NCI-H2081 treated with DMSO at 0.1 percent for 48 hours (cell line): ENCODE measurements around the gene SH3PXD2A.

Experiments used
- DNase-seq: peaks from one replicate; lab custom pipeline; 2025; lab: John Stamatoyannopoulos, UW

Gene SH3PXD2A

DNA sequence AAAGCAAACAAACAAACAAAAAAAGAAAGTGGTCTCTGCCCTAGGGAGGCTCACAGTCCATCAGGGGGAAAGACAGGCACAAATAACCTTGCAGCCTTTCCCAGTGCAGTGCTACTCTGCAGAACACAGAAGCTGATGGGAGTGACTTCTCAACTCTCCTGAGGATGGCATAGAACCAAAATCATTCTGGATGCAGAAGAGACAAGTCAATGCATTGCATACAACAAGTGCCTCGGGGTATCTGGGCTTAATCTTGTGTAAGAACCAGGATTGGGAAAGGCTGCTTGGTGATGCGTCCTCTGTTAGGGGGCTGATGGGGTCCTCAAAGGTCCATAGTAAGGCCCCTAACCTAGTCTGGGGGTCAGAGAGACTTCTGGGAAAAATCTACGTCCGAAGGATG lies 293.0 kb downstream of the SH3PXD2A start:
- DNase-seq: no peak

DNA sequence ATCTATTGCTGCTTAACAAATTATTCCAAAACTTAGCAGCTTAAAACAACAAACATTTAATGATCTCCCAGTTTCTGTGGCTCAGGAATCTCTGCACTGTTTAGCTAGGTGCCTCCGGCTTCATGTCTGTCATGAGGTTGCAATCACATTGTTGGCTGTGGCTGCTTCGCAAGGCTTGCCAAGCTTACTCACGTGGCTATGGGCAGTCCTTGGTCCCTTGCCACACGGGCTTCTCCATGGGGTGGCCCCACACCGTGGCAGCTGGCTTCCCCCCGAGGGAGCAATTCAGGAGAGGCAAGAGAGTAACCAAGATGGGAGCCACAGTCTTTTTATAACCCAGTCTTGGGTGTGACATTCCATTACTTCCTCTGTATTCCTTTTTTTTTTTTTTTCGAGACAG lies 294.5 kb downstream of the SH3PXD2A start:
- DNase-seq: no peak

DNA sequence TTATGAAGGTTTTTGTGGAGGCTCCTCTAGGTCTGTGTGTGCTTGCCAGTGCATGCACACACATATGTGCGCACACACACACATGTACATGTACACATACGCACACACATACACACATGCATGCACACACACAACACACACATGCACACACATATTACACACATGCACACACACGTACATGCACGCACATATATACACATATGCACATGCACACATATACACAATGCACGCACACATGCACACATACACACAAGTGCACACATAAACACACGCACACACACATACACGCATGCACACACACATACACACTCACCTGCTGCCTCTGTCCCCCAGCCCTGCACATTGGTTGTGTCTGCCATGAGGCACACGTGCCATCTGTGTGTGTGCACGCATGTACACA lies 295.6 kb downstream of the SH3PXD2A start:
- no peak for DNase-seq

DNA sequence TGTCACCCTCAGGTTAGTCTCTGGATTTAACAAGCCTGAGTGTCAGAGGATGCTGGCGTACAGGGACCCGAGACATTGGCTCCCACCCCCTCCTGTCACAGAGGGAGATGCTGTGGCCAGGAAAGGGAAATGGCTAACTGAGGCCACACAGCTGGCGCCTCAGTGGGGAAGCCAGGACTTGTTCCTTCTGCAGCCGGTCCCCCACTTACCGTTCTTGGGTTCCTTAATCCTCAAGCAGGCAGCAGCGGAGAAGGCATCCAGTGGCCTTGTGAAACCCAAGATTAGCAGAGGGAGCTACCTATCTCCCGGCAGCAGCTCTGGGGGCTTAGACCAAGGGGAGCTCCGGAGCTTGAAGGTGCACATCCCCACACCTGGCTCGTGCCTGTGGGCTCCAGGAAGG lies 296.5 kb downstream of the SH3PXD2A start:
- no peak for DNase-seq

DNA sequence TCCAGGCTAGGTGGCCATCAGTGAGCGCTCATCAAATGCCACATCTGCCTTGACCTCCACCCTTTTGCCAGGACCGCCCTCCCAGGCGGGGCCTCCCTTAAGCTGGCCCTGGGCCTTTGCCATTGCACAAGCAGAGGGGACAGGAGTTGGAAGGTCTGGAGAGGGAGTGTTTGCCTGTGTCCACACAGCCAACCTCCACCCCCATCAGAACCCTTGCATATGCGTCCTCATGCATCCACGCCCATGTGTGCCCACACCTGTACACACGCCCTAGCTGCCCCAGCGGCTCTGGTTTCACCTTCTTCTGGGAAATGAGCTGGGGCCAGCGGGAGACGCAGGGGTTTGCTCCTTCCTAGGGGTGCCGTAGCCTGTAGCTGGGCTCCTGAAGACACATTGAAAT lies 297.9 kb downstream of the SH3PXD2A start:
- DNase-seq: no peak

DNA sequence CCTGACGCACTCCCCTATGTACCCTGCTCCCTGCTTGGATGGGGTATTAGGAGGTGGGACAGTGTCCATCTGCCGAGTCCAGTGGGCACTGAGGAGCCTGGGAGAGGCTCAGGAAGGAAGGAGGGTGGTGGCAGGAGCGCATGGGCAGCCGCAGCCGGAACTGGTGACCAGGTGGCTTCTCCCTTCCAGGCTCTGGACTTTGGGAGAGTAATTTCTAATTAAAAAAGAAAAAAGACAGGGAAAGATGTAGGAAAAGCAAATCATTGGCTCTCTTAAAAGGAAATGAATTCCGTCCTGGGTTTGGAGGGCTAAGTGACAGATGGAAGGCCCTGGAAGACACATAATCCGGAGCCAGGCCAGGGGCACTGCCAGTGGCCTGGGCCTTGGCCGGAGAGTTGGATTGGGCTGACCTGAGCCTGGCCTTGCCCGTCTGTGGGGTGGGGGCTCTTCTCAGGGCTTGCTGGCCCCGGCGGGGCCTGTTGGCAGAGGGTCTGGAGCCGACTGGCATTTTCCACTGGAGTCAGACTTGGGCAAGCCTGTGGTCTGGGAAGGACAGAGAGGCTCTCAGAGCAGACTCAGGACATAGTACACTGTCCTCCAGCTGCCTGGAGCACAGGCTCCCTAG lies 298.9 kb downstream of the SH3PXD2A start:
- DNase-seq: no peak

DNA sequence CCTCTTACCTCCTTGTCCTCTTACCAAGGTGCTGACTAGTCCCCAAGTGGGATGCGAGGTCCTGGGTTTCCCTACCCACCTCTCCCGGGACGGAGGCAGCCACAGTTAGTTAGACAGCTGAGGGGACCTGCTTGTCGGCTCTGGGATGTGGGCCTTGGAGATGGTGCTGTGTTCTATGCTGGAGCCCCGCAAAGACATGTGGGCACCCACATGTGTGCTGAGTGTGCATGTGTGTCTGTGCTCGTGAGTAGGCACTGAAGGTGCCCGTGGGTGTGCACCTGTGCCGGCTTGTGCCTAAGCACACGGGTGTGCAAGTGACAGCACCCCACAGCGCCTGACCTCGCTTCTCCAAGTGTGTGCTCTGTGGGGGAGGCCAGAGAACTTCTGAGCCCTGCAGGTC lies 299.7 kb downstream of the SH3PXD2A start:
- DNase-seq: no peak

DNA sequence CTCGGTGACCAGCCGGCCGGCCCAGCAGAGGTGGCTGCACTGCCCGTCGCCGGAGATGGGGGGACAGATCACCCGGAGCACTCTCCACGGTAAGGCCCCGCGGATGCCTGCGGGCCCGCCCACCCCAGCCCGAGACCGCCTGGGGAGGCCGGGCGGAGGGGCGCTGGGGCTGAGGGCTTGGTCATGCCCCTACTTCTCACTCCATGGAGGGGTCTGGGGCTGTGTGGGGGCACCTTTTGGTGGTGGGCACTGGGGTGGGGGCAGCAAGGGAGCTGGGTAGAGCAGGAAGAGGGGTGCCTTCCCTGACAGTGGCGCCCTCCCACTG lies 300.1 kb downstream of the SH3PXD2A start:
- DNase-seq: no peak

DNA sequence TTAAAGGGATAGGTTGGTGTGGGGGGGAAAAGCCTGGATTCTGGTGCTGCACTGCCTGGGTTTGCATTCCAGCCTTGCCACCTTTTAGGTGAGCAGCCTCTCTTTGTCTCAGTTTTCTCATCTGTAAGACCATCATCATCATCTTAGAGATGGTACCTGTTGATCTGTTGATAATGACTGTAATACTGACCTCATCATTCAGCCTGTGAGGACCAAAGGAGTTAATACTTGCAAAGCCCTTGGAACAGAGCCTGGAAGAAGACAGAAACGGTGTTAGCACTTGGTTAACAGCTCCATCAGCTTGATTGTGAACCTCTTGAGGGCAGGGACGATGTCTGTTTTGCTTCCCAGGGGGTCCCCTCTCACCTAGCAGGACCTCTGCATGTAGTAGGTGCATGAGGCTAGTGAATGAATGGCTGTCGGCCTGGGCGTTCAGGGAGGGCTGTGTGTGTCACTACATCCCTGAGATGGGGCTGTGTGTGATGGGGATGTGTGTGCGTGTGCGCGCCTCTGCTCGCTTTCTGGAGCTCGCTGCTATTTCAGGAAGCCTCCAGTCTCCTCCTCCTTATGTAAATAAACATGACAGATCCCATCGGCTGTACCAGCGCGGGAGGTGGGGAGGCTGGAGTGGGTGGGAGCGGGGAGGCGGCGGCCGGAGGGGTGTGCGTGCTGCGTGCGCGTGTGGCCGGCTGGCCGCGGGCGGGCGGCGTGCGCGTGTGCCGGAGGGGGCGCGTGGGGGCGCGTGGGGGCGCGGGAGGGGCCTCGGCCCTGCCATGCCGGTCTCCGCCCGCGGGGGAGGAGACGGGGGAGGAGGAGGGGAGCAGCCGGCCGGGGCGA lies 300.7 kb downstream of the SH3PXD2A start:
- DNase-seq: no peak

DNA sequence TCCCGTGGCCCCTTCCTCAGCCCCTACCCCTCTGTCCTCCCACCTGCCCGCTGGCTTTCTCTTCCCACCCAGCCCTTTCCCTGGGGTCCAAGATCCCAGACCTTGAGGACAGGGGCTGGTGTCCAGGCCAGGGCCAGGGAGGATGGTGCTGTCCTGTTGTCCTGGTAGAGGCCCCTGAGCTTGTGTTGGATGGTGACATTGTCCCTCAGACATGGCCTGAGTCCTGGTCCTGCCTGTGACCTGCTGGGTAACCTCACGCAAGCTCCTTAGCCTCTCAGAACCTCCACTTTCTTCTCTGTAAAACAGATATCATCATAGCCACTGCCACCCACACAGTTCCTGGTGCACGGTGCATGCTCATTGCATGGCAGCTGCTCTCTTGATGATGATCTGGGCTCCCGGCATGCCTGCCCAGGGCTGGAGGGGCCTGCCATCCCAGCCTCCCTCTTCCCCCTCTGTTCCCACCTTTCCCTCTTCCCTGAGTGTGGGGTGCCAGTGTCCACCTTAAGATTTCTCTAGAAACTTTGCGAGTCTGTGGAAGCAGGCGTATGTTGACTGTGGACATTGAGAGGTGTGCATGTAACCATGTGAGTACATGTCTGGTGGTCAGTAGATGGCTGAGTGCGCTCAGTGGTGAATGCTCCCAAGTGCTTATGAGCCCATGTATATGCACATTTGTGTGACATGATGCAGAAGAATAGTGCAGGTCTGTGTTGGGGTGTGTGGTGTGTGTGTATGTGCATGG lies 301.5 kb downstream of the SH3PXD2A start:
- DNase-seq: no peak

DNA sequence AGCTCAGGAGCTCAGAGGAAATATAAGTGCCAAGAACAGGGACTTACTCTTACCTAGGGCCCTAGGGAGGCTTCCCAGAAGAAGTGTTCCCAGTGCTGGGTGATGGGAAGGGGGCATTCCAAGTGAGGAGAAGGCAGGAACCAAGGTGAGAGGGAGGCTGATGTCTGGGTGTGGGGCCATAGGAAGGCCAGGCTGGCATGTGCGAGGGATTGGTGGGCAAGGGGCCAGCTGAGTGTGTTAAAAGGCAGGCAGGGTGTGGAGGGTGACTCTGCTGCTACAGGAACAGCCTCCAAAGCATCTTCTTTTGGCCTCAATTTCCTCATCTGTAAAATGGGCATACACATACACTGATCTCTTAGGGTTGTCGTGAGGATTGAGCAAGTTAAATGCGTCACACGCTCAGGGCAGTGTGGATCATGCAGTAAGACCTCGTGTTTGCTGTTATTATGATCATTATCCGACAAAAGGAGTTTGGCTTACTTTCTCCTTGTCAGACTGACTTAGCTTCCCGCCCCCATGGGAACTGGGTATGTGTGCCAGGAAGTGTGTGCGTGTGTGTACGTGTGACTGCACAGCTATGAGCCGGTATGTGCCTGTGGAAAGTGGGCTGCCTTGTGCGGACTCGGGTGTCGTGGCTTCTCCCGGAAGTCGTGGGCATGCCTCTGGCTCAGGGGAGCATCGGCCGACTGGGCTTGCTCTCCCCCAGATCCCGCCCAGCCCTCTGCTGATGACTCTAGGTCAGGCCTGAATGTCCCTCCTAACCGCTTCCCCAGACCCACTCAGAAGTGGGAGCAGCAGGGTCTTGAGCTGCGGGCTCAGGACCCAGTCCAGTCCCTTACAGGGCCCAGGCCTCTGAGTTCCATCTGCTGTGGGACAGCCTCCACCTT lies 302.3 kb downstream of the SH3PXD2A start:
- no peak for DNase-seq

DNA sequence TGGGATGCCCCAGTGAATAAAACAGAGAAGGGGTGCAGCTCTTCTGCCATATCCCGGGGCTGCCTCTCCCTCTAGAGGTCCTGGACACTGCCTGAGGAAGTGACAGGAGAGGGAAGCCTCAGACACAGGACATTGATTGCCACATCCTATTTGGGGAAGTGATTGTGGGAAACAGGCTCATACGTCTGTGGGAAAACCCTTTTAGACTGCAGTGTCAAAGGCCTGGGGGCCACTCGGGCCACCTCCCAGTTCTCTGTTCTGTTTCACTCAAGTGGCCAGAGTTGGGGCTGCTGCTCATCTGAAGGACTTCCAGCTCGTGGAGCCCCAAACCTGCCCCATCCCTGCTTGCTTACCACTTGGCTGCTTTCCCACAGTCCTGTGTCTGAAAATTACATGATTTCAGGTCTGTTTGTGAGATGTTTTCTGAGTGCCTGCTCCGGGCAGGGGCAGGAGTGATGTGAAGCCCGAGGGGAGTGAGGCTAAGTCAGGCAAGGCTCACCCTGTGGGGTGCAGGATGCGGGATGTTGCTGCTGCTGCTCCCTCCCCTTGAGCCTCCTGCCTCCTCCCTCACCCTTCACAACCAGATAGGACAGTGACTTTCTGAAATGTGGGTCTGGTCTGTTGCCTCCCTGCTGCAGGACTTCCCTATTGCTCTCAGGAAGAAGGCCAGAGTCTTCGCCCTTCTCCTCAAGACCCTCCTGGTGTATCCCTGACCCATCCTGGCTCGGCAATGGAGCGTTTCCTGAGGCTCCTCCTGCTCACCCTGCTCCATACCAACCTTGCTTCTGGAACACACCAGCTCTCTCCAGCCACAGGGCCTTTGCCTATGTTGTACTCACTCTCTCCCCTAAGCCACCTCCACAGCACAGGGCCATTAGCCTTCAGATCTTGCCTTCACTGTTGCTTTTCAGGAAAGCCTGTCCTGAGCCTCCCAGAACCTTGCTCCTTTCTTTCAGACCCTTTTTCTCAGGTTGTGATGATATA lies 303.5 kb downstream of the SH3PXD2A start:
- no peak for DNase-seq

DNA sequence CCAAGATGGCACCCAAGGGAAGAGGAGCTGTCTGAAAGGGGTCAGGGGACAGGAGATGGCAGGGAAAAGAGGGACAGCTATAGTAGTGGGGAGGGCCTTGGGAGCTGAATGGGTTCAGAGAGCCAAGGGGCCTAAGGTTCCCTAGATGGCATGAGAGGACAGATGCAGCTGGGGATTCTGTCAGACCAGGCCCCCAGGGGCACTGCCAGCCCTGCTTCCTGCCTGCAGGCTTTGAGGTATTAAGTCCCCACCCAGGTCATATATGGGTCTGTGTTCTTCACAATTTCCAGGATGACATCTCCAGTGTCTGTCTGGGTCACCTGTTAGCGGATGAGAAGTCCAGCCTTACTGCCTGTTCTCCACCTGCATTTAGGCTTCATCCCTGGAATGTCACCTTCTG lies 305.1 kb downstream of the SH3PXD2A start:
- DNase-seq: no peak

DNA sequence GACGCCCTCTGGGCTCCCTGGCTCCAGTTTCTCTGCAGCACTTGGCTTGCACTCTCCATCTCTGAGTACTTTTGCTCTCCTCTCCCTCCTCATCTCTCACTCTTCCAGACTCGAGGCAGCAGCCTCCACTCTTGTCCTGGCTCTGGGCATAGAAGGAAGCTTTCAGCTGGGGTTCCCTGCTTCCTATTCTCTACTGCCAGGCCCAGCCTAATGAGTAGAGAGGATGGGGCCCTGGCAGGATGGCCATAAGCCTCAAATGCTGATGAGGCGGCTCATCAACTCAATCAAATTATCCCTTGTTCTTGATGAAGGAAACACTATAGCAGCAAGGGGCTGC lies 306.1 kb downstream of the SH3PXD2A start:
- DNase-seq: no peak

DNA sequence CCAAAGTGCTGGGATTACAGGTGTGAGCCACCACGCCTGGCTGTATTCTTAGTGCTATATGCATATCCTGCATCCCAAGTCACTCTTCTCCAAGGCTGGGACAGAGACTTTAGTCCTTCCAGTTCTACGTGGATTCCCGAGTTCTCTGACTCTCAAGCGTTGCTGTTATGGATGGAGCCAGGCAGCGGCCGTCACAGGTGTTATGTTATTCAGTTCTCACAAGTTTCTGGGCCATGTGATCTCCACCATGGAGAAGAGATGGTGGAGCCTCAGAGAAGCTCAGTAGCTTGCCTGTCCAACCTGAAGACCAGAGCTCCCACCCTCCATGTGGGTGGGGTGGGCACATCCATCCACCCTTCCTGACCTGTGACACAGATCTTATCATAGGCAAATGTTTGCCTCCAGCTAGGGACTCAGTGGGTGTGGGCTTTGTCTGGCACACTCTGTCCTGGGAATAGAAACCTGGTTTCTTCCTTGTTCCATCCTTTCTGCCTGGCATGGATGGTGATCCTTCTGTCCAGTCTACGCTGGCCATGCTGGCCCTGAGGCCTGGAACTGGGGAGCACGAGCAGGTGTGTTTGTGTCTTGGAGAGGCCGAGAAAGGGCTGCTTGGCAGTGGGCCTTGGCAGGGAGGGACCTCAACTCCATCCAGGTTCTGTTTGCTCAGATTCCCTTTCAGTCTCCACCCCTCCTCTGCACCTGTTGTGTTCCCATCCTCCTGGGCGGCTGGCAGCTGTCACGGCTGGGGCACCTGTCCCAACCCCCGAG lies 306.6 kb downstream of the SH3PXD2A start:
- DNase-seq: peak; percentile 53

DNA sequence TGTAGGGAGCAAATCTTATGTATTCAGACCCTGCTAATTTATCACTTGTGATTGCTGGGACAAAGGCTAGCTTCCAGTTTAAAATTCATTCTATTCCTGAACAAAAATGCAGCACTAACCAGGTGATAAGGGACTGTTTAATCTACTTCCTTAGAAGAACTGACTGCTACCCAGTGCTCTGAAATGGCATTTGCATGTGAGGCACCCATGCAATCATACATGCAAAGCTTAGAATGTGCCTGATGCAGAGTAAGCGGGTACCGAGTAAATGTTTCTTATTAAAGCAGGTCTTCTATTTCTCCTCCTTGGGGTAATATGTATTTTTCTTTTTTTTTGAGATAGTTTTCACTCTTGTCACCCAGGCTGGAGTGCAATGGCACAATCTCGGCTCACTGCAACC lies 307.4 kb downstream of the SH3PXD2A start:
- DNase-seq: no peak

DNA sequence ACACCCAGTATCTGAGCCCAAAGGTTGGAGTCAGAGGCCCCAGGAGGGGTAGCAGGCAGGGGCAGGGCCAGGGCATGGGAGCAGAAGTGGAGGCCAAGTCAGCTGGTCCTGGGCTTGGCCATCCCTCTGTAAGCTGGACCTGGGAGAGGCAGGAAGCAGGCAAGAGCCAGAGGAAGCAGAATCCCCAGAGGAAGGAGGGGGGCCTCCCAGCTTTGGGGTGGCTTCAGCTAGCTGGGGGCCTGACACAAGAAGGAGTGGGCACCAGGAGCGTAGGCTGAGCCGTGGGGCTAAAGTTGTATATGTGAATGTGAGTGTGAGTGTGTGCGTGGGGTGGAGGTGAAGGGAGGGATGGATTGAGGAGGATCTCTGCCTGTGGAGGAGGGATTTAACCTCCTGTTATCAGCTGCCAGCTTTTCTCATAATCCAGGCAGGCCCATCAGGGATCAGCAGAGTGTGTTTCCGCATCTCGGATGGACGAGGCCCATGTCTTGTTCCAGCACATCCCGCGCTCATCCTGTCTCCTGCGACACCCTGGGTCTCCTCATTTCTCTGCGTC lies 307.9 kb downstream of the SH3PXD2A start:
- no peak for DNase-seq

DNA sequence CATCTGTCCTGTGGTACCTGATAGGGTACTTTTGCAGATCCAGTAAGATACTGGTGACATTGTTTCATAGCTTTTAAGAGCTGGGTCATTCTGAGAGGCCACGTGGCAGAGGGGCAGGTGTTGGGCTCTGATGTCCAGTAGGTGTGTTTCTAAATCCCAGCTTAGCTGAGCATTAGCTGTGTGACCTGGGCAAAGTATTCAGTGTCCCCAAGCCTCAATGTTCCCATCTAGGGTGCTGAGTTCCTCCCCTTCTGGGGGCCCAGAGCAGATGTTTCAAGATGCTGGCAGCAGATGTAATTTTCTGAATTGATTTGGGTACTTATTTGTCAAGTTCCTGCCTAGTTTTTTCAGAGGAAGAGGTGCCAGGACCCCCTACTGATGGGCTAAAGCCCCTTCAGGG lies 309.0 kb downstream of the SH3PXD2A start:
- DNase-seq: no peak

DNA sequence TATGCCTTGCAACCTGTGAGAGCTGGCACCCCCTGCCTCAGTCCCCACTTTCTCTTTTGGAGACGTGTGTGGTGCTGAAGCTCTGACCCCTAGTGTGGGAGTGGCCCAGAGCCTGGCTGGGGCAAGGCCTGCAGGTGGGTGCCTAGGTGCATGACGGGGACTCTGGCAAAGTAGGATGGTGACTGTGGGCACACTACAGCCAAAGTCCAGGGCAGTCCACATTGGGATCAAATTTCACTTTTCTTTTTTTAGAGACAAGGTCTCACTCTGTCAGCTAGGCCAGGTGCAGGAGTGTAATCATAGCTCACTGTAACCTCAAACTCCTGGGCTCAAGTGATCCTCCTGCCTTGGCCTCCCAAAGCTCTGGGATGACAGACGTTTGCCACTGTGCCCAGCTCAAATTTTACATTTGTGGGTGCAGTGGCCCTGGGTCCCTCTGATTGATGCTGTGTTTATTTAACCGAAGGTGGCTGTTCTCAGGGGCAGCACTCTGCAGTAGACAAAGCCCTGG lies 309.6 kb downstream of the SH3PXD2A start:
- DNase-seq: no peak

DNA sequence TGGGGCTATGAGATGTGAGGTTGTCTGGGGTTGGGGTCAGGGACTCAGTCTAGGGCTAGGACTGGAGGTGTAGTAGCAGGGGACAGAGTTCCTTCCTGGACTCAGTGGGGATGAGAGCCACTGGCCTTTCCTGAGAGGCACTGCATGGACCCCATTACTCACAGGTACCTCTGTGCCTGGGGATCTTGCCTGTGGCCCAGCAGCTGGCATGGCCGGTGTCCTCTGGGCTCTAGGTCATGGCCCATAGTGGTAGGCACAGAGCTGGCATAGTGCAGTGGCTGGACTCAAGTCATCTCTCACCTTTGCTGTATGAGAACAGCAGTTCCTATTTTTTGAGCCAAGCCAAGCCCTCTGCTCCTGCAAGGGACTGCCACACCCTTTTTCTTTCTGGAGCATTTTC lies 310.0 kb downstream of the SH3PXD2A start:
- no peak for DNase-seq
